ENCODE measurements around the gene DENND5B.
A peak's percentile ranks its signal among the peaks of the same experiment; 100 is the strongest.
"Not testable (repeated sequence)": the region's sequence is repeated elsewhere in the genome, so short reads cannot be mapped to it uniquely, and the experiment has no call there.

Gene DENND5B

DNA sequence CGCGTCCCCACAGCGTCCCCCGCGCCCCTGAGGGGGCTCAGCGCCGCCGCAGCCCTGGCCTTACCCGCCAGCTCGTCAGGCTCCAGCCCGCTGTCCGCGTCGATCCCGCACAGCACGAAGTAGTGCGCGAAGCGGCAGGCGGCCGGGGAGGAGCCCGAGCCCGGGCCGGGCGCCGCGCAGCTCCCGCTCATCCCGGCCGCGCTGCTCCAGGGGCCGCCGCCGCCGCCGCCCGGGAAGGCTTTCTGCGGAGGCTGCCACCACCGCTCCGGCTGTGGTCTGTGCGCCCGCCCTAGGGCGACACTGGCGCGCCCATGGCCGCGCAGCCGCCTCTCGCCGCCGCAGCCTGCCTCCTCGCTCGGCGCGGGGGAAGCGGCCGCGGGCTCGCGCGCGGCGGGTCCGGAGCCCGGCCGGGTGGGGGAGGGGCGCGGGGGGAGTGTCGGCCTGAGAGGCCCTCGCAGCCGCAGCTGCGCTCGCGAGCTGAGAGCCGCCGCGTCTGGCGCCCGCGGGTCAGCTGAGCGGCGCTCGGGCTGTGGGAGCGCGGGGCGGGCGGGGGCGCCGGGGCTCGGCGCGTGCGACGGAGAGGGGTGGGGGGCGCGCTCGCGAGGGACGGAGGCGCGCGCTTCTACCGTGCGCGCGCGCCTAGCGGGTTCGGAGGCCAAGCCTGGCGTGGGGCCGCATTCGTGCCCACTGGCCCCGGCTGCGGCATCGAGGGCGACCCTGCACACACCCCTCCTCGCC lies at the start of gene DENND5B:
Gene DENND5B (minus strand): TSS at position 495 of the 738 bp plus-strand sequence. CDS start 304 bp downstream, at position 191.
- H3K27ac ChIP-seq, result peak within 1 kb of the TSS; percentile 61 to 95 (median 79)
- peak within 1 kb of the TSS; percentile 58 to 87 (median 80) for H3K4me3 ChIP-seq

- Histone ChIP-seq H3K4me3 (no peak overlapping the region), H3K27ac (no peak overlapping the region)
Observed at GRCh38 chr12:31634620-31635019, 43.7 kb upstream of the DENND5B start.

GRCh38 chr12:31633464-31633863 lies 42.5 kb upstream of the DENND5B start:
- Histone ChIP-seq H3K4me3 (no peak overlapping the region), H3K27ac (no peak overlapping the region)

GRCh38 chr12:31631809-31632208 lies 40.9 kb upstream of the DENND5B start:
- H3K4me3 ChIP-seq, result no peak overlapping the region
- no peak overlapping the region for H3K27ac ChIP-seq

GRCh38 chr12:31631023-31631724 lies 40.2 kb upstream of the DENND5B start:
- Histone ChIP-seq H3K27ac (no peak overlapping the region), H3K4me3 (no peak overlapping the region)

DNA sequence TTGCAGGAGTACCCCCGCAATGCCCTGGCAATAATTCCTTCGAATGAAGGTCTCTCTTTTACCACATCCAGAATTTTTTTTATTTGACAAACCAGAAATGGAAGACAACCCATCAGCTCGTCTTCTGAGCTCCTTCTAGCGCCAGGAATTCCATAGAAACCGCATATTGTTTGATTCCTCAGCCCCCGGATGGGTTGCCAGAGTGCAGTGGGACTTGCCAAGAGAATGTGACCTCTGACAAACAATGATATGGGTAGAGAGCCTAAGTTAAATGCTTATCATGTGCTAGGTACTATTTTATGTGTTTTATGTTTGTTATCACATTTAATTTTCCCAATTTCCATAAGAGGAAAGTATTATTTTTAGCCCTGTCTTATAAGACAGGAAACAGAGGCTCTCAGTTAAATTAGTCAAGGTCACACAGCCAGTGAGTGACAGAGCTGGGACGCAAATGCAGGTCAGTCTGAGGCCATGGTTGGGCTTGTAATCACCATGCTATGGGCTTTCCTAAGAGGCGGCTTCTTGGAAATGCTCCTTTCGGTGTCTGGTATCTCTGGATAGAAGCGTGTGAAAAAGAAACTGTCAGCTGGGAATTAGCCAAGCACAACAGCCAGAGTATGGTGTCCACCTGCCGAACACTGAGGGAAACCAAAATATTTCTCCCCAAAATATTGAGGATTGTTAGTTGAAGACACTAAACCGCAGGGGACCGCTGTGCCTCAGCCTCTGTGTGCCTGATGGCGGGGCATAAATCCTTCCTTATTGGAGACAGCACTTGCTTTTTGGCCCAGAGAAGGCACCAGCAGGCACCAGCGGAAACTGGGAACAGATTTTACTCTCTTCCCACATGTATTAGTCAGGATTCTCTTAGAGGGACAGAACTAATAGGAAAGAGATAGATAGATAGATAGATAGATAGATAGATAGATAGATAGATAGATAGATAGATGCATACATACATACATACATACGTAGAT lies 39.1 kb upstream of the DENND5B start:
- Histone ChIP-seq H3K27ac (no peak overlapping the region), H3K4me3 (no peak overlapping the region)

GRCh38 chr12:31627456-31628054 lies 36.6 kb upstream of the DENND5B start:
- no peak overlapping the region for H3K27ac ChIP-seq
- no peak overlapping the region for H3K4me3 ChIP-seq

DNA sequence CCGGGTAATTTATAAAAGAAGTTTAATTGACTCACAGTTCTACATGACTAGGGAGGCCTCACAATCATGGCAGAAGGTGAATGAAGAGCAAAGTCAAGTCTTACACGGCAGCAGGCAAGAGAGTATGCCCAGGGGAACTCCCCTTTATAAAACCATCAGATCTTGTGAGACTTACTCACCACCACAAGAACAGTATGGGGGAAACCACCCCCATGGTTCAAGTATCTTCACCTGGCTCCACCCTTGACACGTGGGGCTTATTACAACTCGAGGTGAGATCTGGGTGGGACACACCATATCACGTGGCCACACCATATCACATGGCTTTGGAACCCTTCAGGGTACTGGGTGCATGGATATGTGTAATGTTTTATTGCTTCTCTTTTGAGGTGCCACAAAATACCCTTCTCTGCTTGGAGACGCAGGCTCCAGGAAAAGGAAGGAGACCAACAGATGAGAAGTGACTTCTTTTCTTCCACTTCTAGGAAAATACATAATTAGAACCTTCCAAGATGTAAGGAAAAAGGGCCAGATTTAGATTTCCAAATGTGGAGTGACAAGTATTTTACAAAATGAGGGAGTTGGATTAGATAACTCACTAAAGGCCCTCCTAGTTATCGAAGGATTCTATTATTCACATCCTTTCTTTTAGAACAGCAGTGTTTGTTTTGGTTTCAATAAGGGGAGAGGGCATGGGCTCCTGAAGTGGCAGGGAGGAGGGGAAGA lies 35.5 kb upstream of the DENND5B start:
- H3K4me3 ChIP-seq, result no peak overlapping the region
- H3K27ac ChIP-seq, result no peak overlapping the region

- H3K27ac ChIP-seq, result no peak overlapping the region
- H3K4me3 ChIP-seq, result no peak overlapping the region
Observed at GRCh38 chr12:31622038-31622437, 31.1 kb upstream of the DENND5B start.

GRCh38 chr12:31620311-31620710 lies 29.4 kb upstream of the DENND5B start:
- Histone ChIP-seq H3K27ac (no peak overlapping the region), H3K4me3 (no peak overlapping the region)

- H3K27ac ChIP-seq, result no peak overlapping the region
- H3K4me3 ChIP-seq, result no peak overlapping the region
Observed at GRCh38 chr12:31618228-31619025, 27.5 kb upstream of the DENND5B start.

- no peak overlapping the region for H3K4me3 ChIP-seq
- no peak overlapping the region for H3K27ac ChIP-seq
Observed at GRCh38 chr12:31612819-31613218, 21.9 kb upstream of the DENND5B start.

- H3K27ac ChIP-seq, H3K4me3 ChIP-seq: not testable (repeated sequence)
Observed at GRCh38 chr12:31608299-31608698, 17.4 kb upstream of the DENND5B start.

GRCh38 chr12:31605531-31605930 lies 14.6 kb upstream of the DENND5B start:
- H3K27ac ChIP-seq, result no peak overlapping the region
- no peak overlapping the region for H3K4me3 ChIP-seq

DNA sequence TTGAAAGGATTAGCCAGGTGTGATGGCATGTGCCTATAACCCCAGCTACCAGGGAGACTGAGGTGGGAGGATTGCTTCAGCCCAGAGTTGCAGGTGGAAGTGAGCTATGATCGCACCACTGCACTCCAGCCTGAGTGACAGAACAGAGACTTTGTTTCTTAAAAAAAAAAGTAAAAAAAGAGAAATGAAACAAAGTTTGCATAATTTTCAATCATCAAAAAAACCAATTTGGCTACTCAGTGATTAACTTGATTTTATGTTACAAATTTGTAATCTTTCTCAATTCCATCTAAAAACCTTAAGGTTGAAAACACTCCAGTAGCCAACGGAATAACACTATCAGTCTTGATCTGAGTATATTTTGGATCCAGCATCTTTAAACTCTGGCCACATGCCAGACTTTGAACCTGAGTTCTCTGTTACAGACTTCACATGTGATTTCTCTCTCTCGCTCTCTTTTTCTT lies 12.6 kb upstream of the DENND5B start:
- no peak overlapping the region for H3K4me3 ChIP-seq
- no peak overlapping the region for H3K27ac ChIP-seq

- Histone ChIP-seq H3K4me3 (no peak overlapping the region), H3K27ac (no peak overlapping the region)
Observed at GRCh38 chr12:31600750-31601149, 9.8 kb upstream of the DENND5B start.

GRCh38 chr12:31600252-31600651 lies 9.3 kb upstream of the DENND5B start:
- no peak overlapping the region for H3K4me3 ChIP-seq
- no peak overlapping the region for H3K27ac ChIP-seq

DNA sequence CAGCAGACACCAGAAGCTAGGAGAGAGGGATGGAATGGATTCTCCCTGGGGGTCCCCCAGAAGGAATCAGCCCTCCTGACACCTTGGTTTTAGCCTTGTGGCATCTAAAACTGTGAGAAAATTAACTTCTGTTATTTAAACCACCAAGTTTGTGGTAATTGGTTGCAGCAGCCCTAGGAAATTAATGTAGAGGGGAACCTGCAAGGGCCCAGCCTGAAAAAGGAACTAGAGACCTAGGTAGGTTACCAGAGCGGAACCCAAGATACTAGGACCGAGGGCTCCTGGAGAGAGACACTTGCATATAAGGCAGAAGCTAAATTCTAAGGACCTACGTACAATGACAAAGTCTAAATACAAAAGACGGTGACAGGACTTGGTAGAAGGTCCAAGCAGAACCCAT lies 8.1 kb upstream of the DENND5B start:
- Histone ChIP-seq H3K27ac (no peak overlapping the region), H3K4me3 (no peak overlapping the region)

All from skin epidermis (tissue), 12 donors.